Thoracic aorta (tissue), 2 donors: ENCODE data around the gene PDGFC. TPM values are rescaled to one million over a fixed set of nuclear protein-coding genes. Genes with fewer than 3 reads are reported as not detected.

ENCODE experiments used
- ATAC-seq: fragments of 150-250 bp; one replicate; pipeline ENCODE4 v1.8.0; 2017; ENCODE audit warnings: low read depth; ENCODE audit not compliant: insufficient number of reproducible peaks, low FRiP score
- DNase-seq: peaks from one replicate; pipeline ENCODE4 v3.0.0-alpha.2; 2020; ENCODE audit warnings: low spot score
- H3K27ac ChIP-seq, 2 donors: fragments of 200-600 bp; sonication (generic); 1 replicate in 1 of 2; 2 replicates in 1 of 2; pipeline ENCODE4 v1.5.1; 2016; ENCODE audit warnings: mild to moderate bottlenecking in 2 of 2, moderate library complexity in 2 of 2
- H3K27me3 ChIP-seq: fragments of 200-600 bp; sonication (generic); replicated peaks from 2 replicates; pipeline ENCODE4 v1.6.0; 2016; ENCODE audit warnings: mild to moderate bottlenecking; ENCODE audit not compliant: insufficient read depth
- H3K36me3 ChIP-seq: fragments of 200-600 bp; sonication (generic); one replicate; pipeline ENCODE4 v1.5.1; 2016
- H3K4me1 ChIP-seq, 2 donors: fragments of 200-600 bp; sonication (generic); 1 replicate in 1 of 2; 2 replicates in 1 of 2; pipeline versions ENCODE4 v1.5.1 to v1.6.0; 2016; ENCODE audit warnings: low read depth in 2 of 2, mild to moderate bottlenecking in 1 of 2; ENCODE audit not compliant: control insufficient read depth in 1 of 2
- H3K4me3 ChIP-seq: fragments of 200-600 bp; sonication (generic); 2 replicates; pipeline ENCODE4 v1.5.1; 2016; ENCODE audit warnings: mild to moderate bottlenecking
- H3K9me3 ChIP-seq: fragments of 200-600 bp; sonication (generic); 2 replicates; pipeline ENCODE4 v1.5.1; 2016
- CTCF ChIP-seq: fragments of 200-600 bp; sonication (generic); IDR thresholded peaks from one replicate; pipeline ENCODE4 v1.5.1; 2019; ENCODE audit warnings: antibody characterized with exemption
- total RNA-seq, 2 donors: library from RNA; depleted of rRNA; stranded (reverse); fragments of >200 nt; gene quantifications; one replicate each; pipeline versions ENCODE4 v1.1.0 to v1.2.3, GENCODE V29; 2016

The PDGFC gene
- total RNA-seq = 10 to 100 TPM; 31.4 to 32.8 TPM

GRCh38 chr4:156971676-156972378 is at the start of gene PDGFC:
Gene PDGFC, minus strand, starts transcription at chr4:156971799. Its CDS starts 896 bp downstream, at chr4:156970903.
- Histone ChIP-seq H3K4me3 (peak within 1 kb of the TSS; percentile 74), H3K9me3 (no peaks in the 10 kb centered on the region), H3K4me1 (peaks cover 20 to 39% of the 10 kb centered on the region in 2 donors), H3K27ac (peak within 1 kb of the TSS; percentile 94 to 97), H3K27me3 (no peaks in the 10 kb centered on the region), H3K36me3 (no peaks in the 10 kb centered on the region)
- peak; percentile 50 for DNase-seq
- peak; percentile 41 for ATAC-seq
- TF ChIP-seq CTCF = peak; percentile 53

- Histone ChIP-seq H3K4me1 (no peaks in the 10 kb centered on the region), H3K36me3 (no peaks in the 10 kb centered on the region), H3K27me3 (no peaks in the 10 kb centered on the region), H3K9me3 (no peaks in the 10 kb centered on the region), H3K4me3 (no peak overlapping the region), H3K27ac (no peak overlapping the region)
- no peak for ATAC-seq
- no peak for TF ChIP-seq CTCF
- DNase-seq = no peak
Observed at GRCh38 chr4:157020882-157021281, 49.3 kb upstream of the PDGFC start.

- DNase-seq = no peak
- H3K9me3 ChIP-seq = no peaks in the 10 kb centered on the region
- ATAC-seq = no peak
Observed at GRCh38 chr4:157018920-157019490, 47.4 kb upstream of the PDGFC start.

GRCh38 chr4:157014621-157015591 is 43.3 kb upstream of the PDGFC start:
- H3K9me3 ChIP-seq = no peaks in the 10 kb centered on the region
- no peak overlapping the region for H3K27ac ChIP-seq
- ATAC-seq (no peak), DNase-seq (no peak)
- no peaks in the 10 kb centered on the region for H3K4me1 ChIP-seq
- no peak overlapping the region for H3K4me3 ChIP-seq
- H3K27me3 ChIP-seq = no peaks in the 10 kb centered on the region
- TF ChIP-seq CTCF = no peak
- H3K36me3 ChIP-seq = no peaks in the 10 kb centered on the region

More at GRCh38 chr4:157018920-157019490, 47.4 kb upstream of the PDGFC start:
- Histone ChIP-seq H3K4me3 (no peak overlapping the region), H3K4me1 (no peaks in the 10 kb centered on the region), H3K36me3 (no peaks in the 10 kb centered on the region), H3K27ac (no peak overlapping the region), H3K27me3 (no peaks in the 10 kb centered on the region)
- TF ChIP-seq CTCF = no peak

GRCh38 chr4:157013656-157014055 is 42.1 kb upstream of the PDGFC start:
- Histone ChIP-seq H3K36me3 (no peaks in the 10 kb centered on the region), H3K4me3 (no peak overlapping the region), H3K9me3 (no peaks in the 10 kb centered on the region), H3K27me3 (no peaks in the 10 kb centered on the region), H3K27ac (no peak overlapping the region), H3K4me1 (no peaks in the 10 kb centered on the region)
- no peak for TF ChIP-seq CTCF
- ATAC-seq (no peak), DNase-seq (no peak)
